ENCODE measurements around the gene HOXC4. TPM values are rescaled to one million over a fixed set of nuclear protein-coding genes. Genes with fewer than 3 reads are reported as not detected.

HOXC4 gene
- total RNA-seq, 3 donors from 2014 or later: 1.8 to 2.3 (median 1.9) TPM

DNA sequence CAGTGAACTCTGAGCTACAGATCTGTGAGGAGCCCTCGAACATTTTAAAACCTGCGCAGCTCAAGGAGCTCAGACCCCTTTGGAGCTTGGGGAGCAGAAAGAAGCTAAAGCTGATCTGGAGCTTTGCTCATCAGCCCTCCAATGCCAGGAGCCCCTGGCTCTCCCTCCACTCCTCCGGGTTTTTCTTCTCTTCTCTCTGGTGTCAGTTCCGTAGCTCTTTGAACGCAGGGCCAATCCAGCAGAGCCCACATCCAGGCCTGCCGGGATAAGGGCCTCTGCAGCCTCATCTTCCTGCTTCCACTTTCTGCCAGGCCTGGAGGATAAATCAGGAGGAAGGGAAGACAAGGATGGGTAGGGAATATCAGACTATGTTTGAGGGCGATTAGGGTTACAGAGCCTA, 6.0 kb downstream of the HOXC4 start:
- Histone ChIP-seq H3K9me3 (no peaks in the 10 kb centered on the region), H3K4me3 (no peak overlapping the region), H3K36me3 (no peaks in the 10 kb centered on the region), H3K27ac (no peak overlapping the region), H3K27me3 (no peaks in the 10 kb centered on the region), H3K4me1 (no peaks in the 10 kb centered on the region)
- TF ChIP-seq POLR2A (IDR thresholded peaks at IDR 0.05): no peak
- TF ChIP-seq POLR2AphosphoS5 (IDR thresholded peaks at IDR 0.05): no peak
- TF ChIP-seq, protein P1, sequence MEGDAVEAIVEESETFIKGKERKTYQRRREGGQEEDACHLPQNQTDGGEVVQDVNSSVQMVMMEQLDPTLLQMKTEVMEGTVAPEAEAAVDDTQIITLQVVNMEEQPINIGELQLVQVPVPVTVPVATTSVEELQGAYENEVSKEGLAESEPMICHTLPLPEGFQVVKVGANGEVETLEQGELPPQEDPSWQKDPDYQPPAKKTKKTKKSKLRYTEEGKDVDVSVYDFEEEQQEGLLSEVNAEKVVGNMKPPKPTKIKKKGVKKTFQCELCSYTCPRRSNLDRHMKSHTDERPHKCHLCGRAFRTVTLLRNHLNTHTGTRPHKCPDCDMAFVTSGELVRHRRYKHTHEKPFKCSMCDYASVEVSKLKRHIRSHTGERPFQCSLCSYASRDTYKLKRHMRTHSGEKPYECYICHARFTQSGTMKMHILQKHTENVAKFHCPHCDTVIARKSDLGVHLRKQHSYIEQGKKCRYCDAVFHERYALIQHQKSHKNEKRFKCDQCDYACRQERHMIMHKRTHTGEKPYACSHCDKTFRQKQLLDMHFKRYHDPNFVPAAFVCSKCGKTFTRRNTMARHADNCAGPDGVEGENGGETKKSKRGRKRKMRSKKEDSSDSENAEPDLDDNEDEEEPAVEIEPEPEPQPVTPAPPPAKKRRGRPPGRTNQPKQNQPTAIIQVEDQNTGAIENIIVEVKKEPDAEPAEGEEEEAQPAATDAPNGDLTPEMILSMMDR (IDR thresholded peaks at IDR 0.05): no peak
- no peak for DNase-seq (ENCODE audit: low spot score in 2 of 2)
- intact Hi-C loops (cut with DNase I; ENCODE audit: low total_unique reads): no loop called here

DNA sequence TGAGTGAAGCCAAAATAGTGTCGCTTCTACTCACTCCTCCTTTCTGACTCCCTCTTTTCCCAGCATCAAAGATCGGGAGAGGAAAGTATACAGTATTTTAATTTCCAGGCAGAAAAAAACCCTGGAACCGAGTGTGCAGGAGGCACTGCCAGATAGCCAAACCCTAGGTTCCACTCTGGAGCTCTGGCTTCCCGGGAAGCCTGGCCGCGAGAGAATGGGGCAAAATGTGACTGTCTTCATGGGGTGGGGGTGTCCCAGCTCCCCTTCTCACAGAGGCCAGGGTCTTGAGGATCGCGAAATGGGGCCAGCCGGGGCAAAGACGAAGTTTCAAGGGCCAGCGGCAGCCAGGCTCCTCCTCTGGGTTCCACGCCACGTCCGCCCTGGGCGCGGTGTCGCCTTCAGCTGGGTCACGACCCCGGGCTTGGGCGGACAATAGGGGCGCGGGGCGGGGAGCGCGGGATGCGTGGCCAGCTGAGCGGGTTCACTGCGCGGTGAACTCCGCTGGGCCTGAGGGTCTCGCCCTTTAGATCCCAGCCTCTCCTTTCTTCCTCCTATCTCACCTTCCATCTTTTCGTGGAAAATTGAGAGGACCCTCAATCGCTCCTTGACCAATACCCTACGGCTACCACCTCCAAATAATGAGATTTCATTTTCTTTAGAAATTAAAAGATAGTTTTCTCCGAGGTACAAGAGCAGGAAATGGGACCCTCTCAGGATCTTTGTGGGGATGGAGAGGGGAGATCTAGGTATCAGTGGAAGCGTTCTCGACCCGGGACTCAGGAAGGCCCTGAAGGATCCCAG, 6.7 kb downstream of the HOXC4 start:
- H3K4me3 ChIP-seq: no peak overlapping the region

GRCh38 chr12:54060975-54061778, 7.5 kb downstream of the HOXC4 start:
- no peak for DNase-seq (ENCODE audit: low spot score in 2 of 2)
- Histone ChIP-seq H3K36me3 (no peaks in the 10 kb centered on the region), H3K27ac (no peak overlapping the region), H3K4me1 (no peaks in the 10 kb centered on the region), H3K27me3 (no peaks in the 10 kb centered on the region), H3K9me3 (no peaks in the 10 kb centered on the region), H3K4me3 (no peak overlapping the region)
- intact Hi-C loops (cut with DNase I; ENCODE audit: low total_unique reads): no loop called here
- TF ChIP-seq POLR2A (IDR thresholded peaks at IDR 0.05): no peak

More for the DNA sequence above, 6.7 kb downstream of the HOXC4 start:
- Histone ChIP-seq H3K9me3 (no peaks in the 10 kb centered on the region), H3K4me1 (no peaks in the 10 kb centered on the region), H3K27ac (no peak overlapping the region), H3K27me3 (no peaks in the 10 kb centered on the region), H3K36me3 (no peaks in the 10 kb centered on the region)
- TF ChIP-seq POLR2A (IDR thresholded peaks at IDR 0.05) (no peak), POLR2AphosphoS5 (IDR thresholded peaks at IDR 0.05) (no peak)
- TF ChIP-seq, protein P1 (IDR thresholded peaks at IDR 0.05): no peak
- intact Hi-C loops (cut with DNase I; ENCODE audit: low total_unique reads): no loop called here
- DNase-seq (ENCODE audit: low spot score in 2 of 2): no peak

DNA sequence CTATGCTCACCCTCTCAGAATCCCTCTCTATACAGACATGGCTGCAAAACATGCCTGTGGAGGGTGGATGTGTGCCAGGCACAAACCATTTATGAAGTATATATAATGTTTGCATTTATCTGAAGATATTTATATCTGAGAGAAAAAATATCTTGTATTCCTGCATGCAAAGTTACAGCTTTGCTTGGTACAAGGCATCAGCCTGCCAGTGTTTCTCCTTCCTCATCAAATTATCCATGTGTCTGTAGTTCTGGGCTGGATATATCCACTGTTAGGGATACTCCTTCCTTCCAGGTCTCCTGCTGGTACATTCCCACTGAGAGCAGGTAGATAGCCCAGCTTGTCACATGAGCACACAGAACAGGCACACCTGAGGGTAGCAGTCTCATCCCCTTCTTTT, 12.0 kb downstream of the HOXC4 start:
- TF ChIP-seq POLR2A (IDR thresholded peaks at IDR 0.05) (no peak), POLR2AphosphoS5 (IDR thresholded peaks at IDR 0.05) (no peak)
- TF ChIP-seq, protein P1 (IDR thresholded peaks at IDR 0.05): no peak
- Histone ChIP-seq H3K27ac (no peak overlapping the region), H3K4me1 (no peaks in the 10 kb centered on the region), H3K27me3 (no peaks in the 10 kb centered on the region), H3K36me3 (no peaks in the 10 kb centered on the region), H3K4me3 (no peak overlapping the region), H3K9me3 (no peaks in the 10 kb centered on the region)
- intact Hi-C loops (cut with DNase I; ENCODE audit: low total_unique reads): no loop called here
- DNase-seq (ENCODE audit: low spot score in 2 of 2): no peak

DNA sequence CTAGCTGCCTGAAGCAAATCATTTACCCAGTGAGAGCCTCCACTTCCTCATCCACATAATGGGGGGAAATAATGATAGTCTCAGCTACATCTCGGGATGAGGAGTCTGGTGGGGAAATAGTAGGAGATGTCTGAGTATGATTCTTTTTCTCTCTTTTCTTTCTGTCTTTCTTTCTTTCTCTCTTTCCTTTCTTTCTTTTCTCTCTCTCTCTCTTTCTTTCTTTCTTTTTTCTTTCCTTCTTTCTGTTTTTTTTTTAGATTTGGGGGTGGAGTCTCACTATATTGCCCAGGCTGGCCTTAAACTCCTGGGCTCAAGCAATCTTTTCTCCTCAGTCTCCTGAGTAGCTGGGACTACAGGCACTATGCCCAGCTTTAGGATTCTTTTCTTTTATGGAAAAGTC, 12.8 kb downstream of the HOXC4 start:
- intact Hi-C loops (cut with DNase I; ENCODE audit: low total_unique reads): no loop called here
- H3K27me3 ChIP-seq: no peaks in the 10 kb centered on the region
- TF ChIP-seq POLR2A (IDR thresholded peaks at IDR 0.05): no peak
- TF ChIP-seq POLR2AphosphoS5 (IDR thresholded peaks at IDR 0.05): no peak
- TF ChIP-seq, protein P1 (IDR thresholded peaks at IDR 0.05): no peak
- no peaks in the 10 kb centered on the region for H3K4me1 ChIP-seq
- DNase-seq (ENCODE audit: low spot score in 2 of 2): no peak
- H3K9me3 ChIP-seq: no peaks in the 10 kb centered on the region
- H3K27ac ChIP-seq: no peak overlapping the region
- no peak overlapping the region for H3K4me3 ChIP-seq
- no peaks in the 10 kb centered on the region for H3K36me3 ChIP-seq
